Measurements from ENCODE around the gene PHOX2A.

PHOX2A gene

DNA sequence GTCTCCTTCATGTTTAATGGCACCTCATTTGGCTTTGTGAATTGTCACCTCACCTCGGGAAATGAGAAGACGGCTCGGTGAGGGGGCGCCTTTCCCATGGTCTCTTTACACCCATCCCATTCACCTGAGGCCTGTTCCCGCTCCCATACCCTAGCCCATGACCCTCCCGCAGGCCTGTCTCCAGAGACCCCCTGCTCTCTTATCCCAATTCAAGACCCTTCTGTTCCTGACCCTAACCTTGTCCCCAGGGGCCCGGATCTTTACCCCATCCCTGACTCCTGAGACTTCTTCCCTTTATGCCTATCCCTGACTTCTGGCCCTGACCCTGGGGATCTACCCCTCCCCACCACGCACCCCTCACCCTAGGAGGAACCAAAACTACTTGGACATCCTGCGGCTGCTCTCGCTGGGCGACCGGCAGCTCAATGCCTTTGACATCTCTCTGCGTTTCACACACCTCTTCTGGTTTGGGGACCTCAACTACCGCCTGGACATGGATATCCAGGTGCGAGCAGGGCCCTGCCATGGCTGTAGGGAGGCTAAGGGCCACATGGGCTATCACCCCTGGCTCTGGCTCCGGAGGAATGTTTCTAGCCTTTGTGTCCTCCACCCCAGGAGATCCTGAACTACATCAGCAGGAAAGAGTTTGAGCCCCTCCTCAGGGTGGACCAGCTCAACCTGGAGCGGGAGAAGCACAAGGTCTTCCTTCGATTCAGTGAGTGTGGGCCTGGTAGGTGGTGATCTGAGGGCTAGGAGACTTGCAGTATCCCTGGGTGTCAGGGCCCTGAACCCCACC is 11.5 kb downstream of the PHOX2A start:
- no peak overlapping the region for H3K4me3 ChIP-seq (replicated peaks; ENCODE audit: low read depth, low read length)
- no peaks in the 10 kb centered on the region for H3K27me3 ChIP-seq (replicated peaks; ENCODE audit: control insufficient read depth, insufficient read depth, low read length)
- TF ChIP-seq, protein P1, sequence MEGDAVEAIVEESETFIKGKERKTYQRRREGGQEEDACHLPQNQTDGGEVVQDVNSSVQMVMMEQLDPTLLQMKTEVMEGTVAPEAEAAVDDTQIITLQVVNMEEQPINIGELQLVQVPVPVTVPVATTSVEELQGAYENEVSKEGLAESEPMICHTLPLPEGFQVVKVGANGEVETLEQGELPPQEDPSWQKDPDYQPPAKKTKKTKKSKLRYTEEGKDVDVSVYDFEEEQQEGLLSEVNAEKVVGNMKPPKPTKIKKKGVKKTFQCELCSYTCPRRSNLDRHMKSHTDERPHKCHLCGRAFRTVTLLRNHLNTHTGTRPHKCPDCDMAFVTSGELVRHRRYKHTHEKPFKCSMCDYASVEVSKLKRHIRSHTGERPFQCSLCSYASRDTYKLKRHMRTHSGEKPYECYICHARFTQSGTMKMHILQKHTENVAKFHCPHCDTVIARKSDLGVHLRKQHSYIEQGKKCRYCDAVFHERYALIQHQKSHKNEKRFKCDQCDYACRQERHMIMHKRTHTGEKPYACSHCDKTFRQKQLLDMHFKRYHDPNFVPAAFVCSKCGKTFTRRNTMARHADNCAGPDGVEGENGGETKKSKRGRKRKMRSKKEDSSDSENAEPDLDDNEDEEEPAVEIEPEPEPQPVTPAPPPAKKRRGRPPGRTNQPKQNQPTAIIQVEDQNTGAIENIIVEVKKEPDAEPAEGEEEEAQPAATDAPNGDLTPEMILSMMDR (IDR thresholded peaks at IDR 0.05; ENCODE audit: insufficient read depth, low read length, poor library complexity, severe bottlenecking) = no peak
- DNase-seq (ENCODE audit: extremely low read depth, insufficient read length) = no peak
- H3K36me3 ChIP-seq (ENCODE audit: control insufficient read depth, insufficient read depth, low read length) = peaks cover 62% of the 10 kb centered on the region

DNA sequence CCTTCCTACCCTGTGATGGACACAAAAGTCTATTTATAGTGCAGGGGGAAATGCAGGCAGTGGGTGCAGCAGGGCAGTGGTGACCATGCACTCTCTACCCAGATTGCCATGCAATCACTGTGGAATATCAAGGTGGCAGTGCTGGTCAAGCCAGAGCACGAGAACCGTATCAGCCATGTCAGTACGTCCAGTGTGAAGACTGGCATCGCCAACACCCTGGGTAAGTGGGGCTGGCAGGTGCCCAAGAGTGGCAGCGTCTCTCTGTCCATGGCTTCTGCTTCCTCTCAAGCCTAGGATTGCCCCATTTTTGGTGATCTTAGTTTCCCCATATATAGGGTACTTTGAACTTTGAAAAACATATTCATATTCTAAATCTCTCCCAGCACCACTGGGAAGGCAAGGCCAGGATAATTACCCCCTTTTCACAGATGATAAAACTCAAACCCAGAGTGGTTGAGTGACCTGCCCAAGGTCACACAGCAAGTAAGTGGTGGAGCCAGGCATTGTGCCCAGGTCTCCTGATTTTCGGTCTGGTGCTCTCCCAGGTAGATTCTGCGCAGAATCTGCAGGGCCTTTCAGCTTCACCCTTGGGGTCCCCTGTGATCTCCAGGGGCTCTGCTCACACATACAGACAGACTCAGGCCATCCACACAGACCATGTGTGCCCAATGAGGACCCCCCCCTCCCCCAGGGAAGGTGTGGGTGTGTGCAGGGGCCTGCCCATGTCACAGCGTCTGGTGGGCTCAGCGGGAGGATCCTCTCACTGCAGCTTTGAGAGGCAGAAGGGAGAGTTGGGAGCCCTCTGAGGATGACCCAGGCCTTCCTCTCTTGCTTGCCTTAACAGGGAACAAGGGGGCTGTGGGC is 12.3 kb downstream of the PHOX2A start:
- no peak for DNase-seq (ENCODE audit: extremely low read depth, insufficient read length)
- TF ChIP-seq, protein P1 (IDR thresholded peaks at IDR 0.05; ENCODE audit: insufficient read depth, low read length, poor library complexity, severe bottlenecking) = no peak
- H3K27me3 ChIP-seq (replicated peaks; ENCODE audit: control insufficient read depth, insufficient read depth, low read length) = no peaks in the 10 kb centered on the region
- H3K4me3 ChIP-seq (replicated peaks; ENCODE audit: low read depth, low read length) = no peak overlapping the region
- H3K36me3 ChIP-seq (ENCODE audit: control insufficient read depth, insufficient read depth, low read length) = peaks cover 57% of the 10 kb centered on the region

DNA sequence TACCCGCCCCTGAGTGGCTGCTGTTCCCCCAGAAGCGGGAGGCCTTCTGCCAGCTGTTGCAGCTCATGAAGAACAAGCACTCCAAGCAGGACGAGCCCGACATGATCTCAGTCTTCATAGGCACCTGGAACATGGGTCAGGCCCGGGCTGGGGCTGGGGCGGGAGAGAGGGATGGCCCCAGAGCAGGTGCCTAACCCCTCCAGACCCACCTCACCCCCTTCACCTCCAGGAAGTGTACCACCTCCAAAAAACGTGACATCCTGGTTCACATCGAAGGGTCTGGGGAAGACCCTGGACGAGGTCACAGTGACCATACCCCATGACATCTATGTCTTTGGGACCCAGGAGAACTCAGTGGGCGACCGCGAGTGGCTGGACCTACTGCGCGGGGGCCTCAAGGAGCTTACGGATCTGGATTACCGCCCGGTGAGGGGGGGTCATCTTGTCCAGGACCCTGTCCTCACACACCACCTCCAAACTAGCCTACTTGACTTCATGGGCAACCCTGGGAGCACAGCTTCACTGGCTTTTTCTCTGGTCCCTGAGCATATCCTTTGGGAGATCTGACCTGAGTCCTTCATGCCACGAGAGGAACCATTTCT is 13.1 kb downstream of the PHOX2A start:
- no peak for DNase-seq (ENCODE audit: extremely low read depth, insufficient read length)
- H3K27me3 ChIP-seq (replicated peaks; ENCODE audit: control insufficient read depth, insufficient read depth, low read length) = no peaks in the 10 kb centered on the region
- peaks cover 57% of the 10 kb centered on the region for H3K36me3 ChIP-seq (ENCODE audit: control insufficient read depth, insufficient read depth, low read length)
- H3K4me3 ChIP-seq (replicated peaks; ENCODE audit: low read depth, low read length) = no peak overlapping the region
- TF ChIP-seq, protein P1 (IDR thresholded peaks at IDR 0.05; ENCODE audit: insufficient read depth, low read length, poor library complexity, severe bottlenecking) = no peak

DNA sequence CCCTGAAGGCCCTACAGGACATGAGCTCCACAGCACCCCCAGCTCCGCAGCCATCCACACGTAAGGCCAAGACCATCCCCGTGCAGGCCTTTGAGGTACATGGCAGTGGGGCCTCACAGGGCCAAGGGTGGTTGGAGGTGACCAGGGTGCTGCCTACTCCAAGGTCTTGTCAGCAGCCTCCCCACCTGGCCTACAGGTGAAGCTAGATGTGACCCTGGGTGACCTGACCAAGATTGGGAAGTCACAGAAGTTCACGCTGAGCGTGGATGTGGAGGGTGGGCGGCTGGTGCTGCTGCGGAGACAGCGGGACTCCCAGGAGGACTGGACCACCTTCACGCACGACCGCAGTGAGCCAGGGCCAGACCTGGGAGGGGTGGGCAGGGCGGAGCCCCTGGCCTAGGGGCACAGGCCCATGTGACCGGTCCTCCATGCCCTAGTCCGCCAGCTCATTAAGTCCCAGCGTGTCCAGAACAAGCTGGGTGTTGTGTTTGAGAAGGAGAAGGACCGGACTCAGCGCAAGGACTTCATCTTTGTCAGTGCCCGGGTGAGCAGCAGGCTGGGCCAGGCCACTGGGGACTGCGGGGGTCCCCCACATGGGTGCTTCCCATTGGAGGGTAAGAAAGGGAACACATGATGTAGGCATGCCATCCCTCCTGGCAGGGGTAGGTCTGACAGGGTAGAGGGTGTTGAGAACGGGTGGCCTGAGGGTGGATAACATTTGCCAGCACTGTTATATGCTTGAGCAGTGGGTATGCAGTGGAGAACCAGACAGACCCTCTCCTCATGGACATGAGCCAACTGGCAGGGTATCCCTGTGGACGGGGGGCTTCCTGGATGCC is 13.8 kb downstream of the PHOX2A start:
- Histone ChIP-seq H3K36me3 (ENCODE audit: control insufficient read depth, insufficient read depth, low read length) (peaks cover 52% of the 10 kb centered on the region), H3K27me3 (replicated peaks; ENCODE audit: control insufficient read depth, insufficient read depth, low read length) (no peaks in the 10 kb centered on the region), H3K4me3 (replicated peaks; ENCODE audit: low read depth, low read length) (no peak overlapping the region)
- TF ChIP-seq, protein P1 (IDR thresholded peaks at IDR 0.05; ENCODE audit: insufficient read depth, low read length, poor library complexity, severe bottlenecking) = no peak
- DNase-seq (ENCODE audit: extremely low read depth, insufficient read length) = no peak

DNA sequence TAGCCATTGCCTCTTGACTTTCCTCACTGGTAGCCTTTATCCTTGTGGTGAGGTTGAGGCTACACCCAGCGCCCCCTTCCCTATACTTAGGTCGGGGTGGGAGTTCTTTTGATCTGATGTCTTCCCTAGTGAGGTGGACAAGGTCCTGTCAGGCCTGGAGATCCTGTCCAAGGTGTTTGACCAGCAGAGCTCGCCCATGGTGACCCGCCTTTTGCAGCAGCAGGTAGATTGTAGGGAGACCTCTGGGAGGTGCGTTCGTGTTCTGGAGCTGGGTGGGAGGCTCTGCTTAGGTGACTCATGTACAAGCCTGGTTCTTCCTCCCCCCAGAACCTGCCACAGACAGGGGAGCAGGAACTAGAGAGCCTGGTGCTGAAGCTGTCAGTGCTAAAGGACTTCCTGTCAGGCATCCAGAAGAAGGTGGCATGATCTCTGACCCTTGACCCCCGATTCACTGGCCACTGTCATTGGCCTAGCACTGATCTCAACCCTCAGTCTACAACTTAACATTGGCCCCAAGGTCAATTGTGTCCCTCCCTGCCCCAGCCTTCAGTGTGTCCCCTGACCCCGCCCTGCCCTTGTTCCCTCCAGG is 14.5 kb downstream of the PHOX2A start:
- no peaks in the 10 kb centered on the region for H3K27me3 ChIP-seq (replicated peaks; ENCODE audit: control insufficient read depth, insufficient read depth, low read length)
- H3K4me3 ChIP-seq (replicated peaks; ENCODE audit: low read depth, low read length) = no peak overlapping the region
- DNase-seq (ENCODE audit: extremely low read depth, insufficient read length) = no peak
- H3K36me3 ChIP-seq (ENCODE audit: control insufficient read depth, insufficient read depth, low read length) = peaks cover 48% of the 10 kb centered on the region
- TF ChIP-seq, protein P1 (IDR thresholded peaks at IDR 0.05; ENCODE audit: insufficient read depth, low read length, poor library complexity, severe bottlenecking) = no peak
